Umbilical cord (tissue), 2 donors: Measurements from ENCODE around the gene TRIM8. TPM values are rescaled to one million over a fixed set of nuclear protein-coding genes. Genes with fewer than 3 reads are reported as not detected.

Source experiments
- DNase-seq: peaks from one replicate; pipeline ENCODE4 v3.0.0-alpha.2; 2015; ENCODE audit warnings: low spot score
- total RNA-seq: library from RNA; depleted of rRNA; stranded (reverse); fragments of >200 nt; gene quantifications from one replicate; pipeline ENCODE4 v1.2.3, GENCODE V29; 2014; ENCODE audit warnings: low replicate concordance; ENCODE audit not compliant: insufficient read depth

Gene TRIM8
- total RNA-seq, 1 donor from 2014 or later: 31.3 TPM

DNA sequence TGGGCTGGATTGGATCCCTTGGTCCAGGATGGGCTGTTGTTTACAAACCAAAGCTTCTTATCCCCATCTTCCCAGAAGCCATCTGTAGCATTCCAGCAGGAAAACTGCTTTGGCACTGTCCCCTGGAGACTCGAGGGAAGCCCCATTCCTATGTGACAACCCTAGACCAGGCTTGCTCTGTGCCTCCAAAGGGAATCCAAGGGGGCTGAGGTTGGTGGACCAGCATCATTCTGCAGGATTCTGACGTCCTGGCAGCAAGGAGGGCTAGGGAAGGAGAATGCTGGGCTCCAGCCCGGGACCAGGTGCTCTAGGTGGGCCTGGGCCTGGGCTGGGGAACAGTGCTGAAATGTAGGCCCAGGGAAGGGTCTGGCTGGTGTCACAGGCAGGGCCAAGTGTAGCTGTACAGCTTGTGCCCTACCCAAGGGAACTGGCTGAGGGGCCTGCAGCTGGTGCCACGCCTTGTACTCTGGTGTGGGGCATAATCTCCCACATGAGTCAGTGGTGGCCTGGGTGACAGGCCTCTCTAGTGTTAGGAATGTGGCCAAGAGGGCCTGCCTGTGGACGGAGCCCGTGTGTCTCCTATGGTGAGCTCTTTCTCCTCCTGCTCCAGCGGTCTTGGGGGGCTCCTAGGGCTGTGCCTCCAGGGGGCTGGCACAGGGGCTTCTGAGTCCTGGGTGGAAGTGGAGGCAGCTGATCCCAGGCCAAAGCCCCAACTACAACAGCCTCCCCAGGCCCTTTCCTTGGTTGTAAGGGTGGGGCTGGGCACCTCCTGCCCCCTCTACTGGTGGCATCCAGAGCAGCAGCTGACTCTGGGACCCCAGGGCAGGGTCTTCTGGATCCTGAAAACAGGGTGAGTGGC is 25.2 kb downstream of the TRIM8 start:
- DNase-seq: peak; percentile 36

GRCh38 chr10:102670065-102670670 is 25.9 kb downstream of the TRIM8 start:
- DNase-seq: no peak

DNA sequence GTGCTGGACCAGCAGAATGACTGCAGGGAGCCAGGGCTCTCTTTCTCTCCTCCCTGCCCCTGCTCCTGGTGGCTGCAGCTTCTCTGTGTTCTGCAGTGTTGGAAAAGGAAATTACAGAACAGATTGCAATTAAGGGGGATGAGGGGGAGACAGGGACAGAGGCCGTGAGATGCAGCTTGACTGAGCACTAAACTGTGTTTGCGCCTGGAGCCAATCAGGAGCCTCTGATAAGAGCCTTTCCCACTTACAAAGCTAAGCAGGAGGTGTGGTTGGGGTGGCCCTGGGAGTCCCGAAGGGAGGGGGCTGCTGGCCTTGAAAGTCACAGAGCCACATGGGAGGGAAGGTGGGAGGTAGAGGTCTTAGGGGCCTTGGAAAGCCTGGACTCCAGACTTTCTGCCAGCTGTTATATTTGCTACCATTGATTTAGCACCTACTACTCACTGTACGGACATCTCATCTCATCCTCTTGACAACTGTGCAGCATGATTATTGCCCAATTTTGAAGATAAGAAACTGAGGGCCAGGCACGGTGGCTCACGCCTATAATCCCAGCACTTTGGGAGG is 26.7 kb downstream of the TRIM8 start:
- no peak for DNase-seq

GRCh38 chr10:102673236-102673818 is 29.0 kb downstream of the TRIM8 start:
- no peak for DNase-seq

DNA sequence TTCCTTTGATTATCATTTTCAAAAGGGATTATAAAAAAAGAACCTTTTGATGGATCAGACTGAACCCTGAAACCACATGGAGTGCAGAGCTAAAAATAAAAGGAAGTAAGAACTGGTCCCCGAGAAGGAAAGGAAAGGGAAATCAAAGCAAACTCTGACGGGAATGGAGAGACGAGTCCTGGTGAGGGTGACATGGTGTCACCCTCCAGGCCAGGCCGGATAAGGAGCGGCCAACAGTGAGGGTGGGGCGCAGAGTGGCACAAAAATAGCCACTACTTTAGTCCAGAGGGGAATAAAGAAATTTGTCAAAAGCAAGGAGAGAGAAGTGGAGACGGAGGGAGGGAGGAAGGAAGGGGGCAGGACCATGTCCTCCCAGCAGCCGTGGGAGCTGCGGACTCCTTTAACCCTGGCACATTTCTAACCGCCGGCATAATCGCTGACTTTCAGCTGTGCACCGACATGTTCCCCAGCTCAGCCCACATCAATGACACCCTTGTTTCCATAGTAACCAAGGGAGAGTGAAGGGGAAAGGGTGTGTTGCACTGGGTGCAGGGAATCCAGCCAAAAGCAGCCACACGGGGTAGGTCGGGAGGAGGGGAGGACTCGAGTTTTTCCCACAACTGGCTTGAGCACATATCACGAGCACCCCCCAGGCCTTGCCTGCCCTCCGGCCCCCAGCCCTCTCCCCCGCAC is 29.7 kb downstream of the TRIM8 start:
- DNase-seq: peak; percentile 94

GRCh38 chr10:102674566-102674965 is 30.3 kb downstream of the TRIM8 start:
- peak; percentile 78 for DNase-seq

GRCh38 chr10:102675011-102675665 is 30.9 kb downstream of the TRIM8 start:
- peak; percentile 66 for DNase-seq

- DNase-seq: peak; percentile 86
Measured at GRCh38 chr10:102675666-102676533, 31.6 kb downstream of the TRIM8 start.

DNA sequence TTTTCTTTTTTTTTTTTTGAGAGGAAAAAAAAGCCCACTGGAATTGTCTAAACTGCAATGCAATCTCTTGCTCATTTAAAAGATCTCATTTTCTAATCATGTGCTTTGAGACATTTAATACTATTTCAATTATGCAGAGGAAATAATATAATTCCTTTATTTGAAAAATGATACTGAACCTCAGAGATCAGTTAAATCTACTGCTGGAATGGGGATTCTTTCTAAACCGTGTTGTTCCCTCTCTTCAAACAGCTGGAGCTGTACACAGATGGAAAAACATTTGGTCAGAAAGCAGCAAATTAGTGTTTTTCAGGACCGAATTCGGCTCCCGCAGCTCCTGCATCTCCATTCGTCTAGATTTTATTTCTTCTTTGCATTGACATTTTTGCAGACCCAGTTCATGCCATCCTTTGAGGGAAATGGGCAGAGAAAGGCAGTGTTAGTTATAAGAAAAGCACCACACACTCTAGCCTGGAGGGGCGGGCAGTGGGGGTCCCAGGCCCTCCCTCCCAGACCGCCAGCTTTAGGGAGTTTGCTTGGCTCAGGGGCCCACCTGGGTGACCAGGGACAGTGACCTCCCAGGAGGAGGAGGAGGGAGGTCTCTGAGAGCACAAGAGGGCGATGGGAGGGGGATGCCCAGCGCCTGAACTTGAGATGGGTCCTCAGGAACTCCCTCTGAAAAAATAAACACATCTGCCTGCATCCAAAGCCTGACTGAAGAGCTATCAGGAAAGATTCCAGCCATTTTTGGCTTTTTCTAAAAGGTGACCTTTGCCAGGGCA is 32.4 kb downstream of the TRIM8 start:
- DNase-seq: no peak

DNA sequence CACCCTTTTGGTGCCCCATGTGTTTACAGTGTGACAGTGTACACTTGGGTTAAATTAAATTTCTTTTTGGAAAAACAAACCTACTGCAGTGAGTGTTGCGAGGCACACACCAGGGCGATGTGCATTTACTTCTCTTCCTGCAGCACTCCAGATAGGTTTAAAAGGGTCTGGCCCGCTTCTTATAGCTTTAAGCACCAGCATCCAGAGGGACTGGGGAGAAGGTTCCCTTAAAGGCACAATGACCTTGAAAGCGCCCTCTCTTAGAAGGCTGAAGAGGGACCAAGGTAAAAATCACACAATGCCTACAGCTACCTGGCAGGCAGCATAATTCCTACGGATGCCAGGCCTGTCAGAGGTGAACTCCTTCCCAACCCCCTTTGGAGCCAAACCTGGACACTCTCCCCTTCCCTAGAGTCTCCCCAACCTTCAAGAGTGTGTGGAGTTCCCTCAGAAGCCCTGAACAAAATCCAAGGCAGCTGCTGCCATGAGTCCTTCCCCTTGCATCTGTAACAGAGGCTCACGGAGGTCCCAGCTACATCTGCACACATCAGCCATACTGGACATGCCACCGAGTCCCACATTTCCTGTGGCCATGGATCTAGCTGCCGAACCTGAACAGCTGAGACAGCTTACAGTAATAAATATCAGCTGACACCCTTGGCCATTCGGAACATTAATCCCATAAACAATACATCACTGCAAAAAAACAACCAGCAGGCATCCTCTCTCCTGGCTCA is 33.2 kb downstream of the TRIM8 start:
- DNase-seq: peak; percentile 53

- DNase-seq: no peak
Measured at GRCh38 chr10:102678068-102678400, 33.8 kb downstream of the TRIM8 start.

- DNase-seq: peak; percentile 76
Measured at GRCh38 chr10:102678842-102679289, 34.6 kb downstream of the TRIM8 start.

- DNase-seq: no peak
Measured at GRCh38 chr10:102679596-102679995, 35.3 kb downstream of the TRIM8 start.

DNA sequence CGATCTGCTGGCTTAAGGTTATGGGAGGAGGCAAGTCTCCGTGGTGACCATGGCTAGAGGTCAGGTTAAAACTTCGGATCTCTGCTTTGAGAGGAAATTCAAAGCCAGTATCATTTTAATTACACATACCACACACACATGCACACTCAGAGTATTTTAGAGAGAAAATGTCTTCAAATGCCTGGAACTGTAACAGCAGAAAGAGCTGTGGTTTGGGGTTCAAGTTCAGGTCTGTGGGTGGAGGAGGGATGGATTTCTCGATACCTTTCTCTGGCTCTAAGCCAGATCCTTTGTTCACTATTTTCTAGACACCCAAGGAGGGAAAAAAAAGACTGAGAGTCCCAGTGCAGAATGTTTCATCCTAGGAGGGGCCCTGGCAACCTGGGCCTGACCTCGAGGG is 37.4 kb downstream of the TRIM8 start:
- no peak for DNase-seq

- no peak for DNase-seq
Measured at GRCh38 chr10:102682416-102682815, 38.1 kb downstream of the TRIM8 start.

GRCh38 chr10:102682981-102683380 is 38.7 kb downstream of the TRIM8 start:
- no peak for DNase-seq

GRCh38 chr10:102683736-102684135 is 39.5 kb downstream of the TRIM8 start:
- DNase-seq: no peak

DNA sequence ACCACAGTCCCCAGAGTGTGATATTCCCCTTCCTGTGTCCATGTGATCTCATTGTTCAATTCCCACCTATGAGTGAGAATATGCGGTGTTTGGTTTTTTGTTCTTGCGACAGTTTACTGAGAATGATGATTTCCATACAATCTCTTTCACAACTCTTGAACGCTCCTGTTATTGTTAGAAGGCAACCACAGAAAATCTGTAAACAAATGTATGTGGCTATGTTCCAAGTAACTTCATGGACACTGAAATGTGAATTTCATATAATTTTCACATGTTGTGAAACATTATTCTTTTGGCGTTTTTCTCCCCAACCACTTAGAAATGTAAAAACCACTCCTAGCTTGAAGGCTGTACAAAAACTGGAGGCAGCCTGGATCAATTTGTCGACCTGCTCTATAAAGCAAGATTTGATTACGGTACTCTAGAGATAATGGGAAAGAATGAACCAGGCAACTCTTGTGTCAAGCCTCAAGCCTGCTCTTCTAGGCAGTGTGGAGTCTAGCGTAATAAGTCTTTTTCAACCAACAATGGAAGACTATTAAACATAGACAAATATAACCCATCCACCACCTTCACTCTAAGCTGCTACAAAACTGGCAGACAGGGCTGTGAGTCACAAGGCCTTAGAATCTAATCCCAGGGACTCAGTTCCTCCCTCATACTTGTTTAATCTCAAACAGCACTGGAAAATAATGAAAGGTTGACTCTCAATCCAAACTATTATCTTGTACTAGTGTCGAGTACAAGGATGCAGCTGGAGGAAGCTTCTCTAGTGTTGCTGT is 47.2 kb downstream of the TRIM8 start:
- DNase-seq: peak; percentile 82
